ENCODE measurements around the gene CD1B.

- TF ChIP-seq RCOR1 (IDR thresholded peaks at IDR 0.05; ENCODE audit: low read length) (no peak), CTCF (IDR thresholded peaks at IDR 0.05) (no peak), RFX5 (IDR thresholded peaks at IDR 0.05; ENCODE audit: low read length) (no peak), POLR2AphosphoS5 (IDR thresholded peaks at IDR 0.05; ENCODE audit: low read depth, low read length) (no peak), ELF1 (IDR thresholded peaks at IDR 0.05) (no peak), CHD2 (IDR thresholded peaks at IDR 0.05; ENCODE audit: low read length, partially characterized antibody) (no peak), GATA2 (CRISPR knock-in tag; IDR thresholded peaks at IDR 0.05) (no peak)
- TF ChIP-seq, protein P1, sequence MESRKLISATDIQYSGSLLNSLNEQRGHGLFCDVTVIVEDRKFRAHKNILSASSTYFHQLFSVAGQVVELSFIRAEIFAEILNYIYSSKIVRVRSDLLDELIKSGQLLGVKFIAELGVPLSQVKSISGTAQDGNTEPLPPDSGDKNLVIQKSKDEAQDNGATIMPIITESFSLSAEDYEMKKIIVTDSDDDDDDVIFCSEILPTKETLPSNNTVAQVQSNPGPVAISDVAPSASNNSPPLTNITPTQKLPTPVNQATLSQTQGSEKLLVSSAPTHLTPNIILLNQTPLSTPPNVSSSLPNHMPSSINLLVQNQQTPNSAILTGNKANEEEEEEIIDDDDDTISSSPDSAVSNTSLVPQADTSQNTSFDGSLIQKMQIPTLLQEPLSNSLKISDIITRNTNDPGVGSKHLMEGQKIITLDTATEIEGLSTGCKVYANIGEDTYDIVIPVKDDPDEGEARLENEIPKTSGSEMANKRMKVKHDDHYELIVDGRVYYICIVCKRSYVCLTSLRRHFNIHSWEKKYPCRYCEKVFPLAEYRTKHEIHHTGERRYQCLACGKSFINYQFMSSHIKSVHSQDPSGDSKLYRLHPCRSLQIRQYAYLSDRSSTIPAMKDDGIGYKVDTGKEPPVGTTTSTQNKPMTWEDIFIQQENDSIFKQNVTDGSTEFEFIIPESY (IDR thresholded peaks at IDR 0.05; ENCODE audit: borderline replicate concordance, low read depth) = no peak
- TF ChIP-seq, protein P2, sequence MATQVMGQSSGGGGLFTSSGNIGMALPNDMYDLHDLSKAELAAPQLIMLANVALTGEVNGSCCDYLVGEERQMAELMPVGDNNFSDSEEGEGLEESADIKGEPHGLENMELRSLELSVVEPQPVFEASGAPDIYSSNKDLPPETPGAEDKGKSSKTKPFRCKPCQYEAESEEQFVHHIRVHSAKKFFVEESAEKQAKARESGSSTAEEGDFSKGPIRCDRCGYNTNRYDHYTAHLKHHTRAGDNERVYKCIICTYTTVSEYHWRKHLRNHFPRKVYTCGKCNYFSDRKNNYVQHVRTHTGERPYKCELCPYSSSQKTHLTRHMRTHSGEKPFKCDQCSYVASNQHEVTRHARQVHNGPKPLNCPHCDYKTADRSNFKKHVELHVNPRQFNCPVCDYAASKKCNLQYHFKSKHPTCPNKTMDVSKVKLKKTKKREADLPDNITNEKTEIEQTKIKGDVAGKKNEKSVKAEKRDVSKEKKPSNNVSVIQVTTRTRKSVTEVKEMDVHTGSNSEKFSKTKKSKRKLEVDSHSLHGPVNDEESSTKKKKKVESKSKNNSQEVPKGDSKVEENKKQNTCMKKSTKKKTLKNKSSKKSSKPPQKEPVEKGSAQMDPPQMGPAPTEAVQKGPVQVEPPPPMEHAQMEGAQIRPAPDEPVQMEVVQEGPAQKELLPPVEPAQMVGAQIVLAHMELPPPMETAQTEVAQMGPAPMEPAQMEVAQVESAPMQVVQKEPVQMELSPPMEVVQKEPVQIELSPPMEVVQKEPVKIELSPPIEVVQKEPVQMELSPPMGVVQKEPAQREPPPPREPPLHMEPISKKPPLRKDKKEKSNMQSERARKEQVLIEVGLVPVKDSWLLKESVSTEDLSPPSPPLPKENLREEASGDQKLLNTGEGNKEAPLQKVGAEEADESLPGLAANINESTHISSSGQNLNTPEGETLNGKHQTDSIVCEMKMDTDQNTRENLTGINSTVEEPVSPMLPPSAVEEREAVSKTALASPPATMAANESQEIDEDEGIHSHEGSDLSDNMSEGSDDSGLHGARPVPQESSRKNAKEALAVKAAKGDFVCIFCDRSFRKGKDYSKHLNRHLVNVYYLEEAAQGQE (IDR thresholded peaks at IDR 0.05; ENCODE audit: low read depth, low read length) = no peak
- TF ChIP-seq, protein P3, sequence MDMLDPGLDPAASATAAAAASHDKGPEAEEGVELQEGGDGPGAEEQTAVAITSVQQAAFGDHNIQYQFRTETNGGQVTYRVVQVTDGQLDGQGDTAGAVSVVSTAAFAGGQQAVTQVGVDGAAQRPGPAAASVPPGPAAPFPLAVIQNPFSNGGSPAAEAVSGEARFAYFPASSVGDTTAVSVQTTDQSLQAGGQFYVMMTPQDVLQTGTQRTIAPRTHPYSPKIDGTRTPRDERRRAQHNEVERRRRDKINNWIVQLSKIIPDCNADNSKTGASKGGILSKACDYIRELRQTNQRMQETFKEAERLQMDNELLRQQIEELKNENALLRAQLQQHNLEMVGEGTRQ (IDR thresholded peaks at IDR 0.05; ENCODE audit: borderline replicate concordance, low read depth, low read length) = no peak
Observed at GRCh38 chr1:158289811-158290210, 41.5 kb downstream of the CD1B start, which contains the start of gene CD1C.
